Measurements from ENCODE around the gene CD63.

DNA sequence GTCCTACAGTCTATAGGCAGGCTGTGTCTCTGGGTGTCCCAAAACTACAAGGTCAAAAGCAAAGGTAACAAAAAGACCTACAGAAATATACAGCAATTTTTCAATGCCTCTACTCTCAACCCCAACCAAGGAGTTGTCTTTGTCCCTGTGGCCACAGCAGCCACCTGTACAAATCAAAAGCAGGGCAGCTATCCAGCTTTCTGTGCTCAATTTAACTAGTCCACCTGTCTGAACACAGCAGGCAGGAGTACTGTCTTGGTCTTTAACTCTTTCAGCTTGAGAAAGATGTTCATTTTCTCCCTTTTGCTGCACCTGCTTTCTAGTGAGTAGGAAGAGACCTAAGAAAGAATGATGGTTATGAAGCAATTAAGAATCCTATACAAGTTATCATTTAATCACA is 33.8 kb upstream of the CD63 start:
- TF ChIP-seq, protein P1, sequence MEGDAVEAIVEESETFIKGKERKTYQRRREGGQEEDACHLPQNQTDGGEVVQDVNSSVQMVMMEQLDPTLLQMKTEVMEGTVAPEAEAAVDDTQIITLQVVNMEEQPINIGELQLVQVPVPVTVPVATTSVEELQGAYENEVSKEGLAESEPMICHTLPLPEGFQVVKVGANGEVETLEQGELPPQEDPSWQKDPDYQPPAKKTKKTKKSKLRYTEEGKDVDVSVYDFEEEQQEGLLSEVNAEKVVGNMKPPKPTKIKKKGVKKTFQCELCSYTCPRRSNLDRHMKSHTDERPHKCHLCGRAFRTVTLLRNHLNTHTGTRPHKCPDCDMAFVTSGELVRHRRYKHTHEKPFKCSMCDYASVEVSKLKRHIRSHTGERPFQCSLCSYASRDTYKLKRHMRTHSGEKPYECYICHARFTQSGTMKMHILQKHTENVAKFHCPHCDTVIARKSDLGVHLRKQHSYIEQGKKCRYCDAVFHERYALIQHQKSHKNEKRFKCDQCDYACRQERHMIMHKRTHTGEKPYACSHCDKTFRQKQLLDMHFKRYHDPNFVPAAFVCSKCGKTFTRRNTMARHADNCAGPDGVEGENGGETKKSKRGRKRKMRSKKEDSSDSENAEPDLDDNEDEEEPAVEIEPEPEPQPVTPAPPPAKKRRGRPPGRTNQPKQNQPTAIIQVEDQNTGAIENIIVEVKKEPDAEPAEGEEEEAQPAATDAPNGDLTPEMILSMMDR (IDR thresholded peaks at IDR 0.05), result no peak
- TF ChIP-seq, protein P2, sequence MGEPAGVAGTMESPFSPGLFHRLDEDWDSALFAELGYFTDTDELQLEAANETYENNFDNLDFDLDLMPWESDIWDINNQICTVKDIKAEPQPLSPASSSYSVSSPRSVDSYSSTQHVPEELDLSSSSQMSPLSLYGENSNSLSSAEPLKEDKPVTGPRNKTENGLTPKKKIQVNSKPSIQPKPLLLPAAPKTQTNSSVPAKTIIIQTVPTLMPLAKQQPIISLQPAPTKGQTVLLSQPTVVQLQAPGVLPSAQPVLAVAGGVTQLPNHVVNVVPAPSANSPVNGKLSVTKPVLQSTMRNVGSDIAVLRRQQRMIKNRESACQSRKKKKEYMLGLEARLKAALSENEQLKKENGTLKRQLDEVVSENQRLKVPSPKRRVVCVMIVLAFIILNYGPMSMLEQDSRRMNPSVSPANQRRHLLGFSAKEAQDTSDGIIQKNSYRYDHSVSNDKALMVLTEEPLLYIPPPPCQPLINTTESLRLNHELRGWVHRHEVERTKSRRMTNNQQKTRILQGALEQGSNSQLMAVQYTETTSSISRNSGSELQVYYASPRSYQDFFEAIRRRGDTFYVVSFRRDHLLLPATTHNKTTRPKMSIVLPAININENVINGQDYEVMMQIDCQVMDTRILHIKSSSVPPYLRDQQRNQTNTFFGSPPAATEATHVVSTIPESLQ (CRISPR knock-in tag; IDR thresholded peaks at IDR 0.05), result no peak

Data from WTC11 (cell line).